GM12801 (cell line): ENCODE results near the gene TNNI2.

Experiments used
- TF ChIP-seq, protein P1 (sequence below): IDR thresholded peaks from one replicate; pipeline ENCODE4 v1.5.1; 2011; ENCODE audit warnings: control low read depth; ENCODE audit not compliant: insufficient read length; ENCODE audit errors: extremely low read depth

The TNNI2 gene

DNA sequence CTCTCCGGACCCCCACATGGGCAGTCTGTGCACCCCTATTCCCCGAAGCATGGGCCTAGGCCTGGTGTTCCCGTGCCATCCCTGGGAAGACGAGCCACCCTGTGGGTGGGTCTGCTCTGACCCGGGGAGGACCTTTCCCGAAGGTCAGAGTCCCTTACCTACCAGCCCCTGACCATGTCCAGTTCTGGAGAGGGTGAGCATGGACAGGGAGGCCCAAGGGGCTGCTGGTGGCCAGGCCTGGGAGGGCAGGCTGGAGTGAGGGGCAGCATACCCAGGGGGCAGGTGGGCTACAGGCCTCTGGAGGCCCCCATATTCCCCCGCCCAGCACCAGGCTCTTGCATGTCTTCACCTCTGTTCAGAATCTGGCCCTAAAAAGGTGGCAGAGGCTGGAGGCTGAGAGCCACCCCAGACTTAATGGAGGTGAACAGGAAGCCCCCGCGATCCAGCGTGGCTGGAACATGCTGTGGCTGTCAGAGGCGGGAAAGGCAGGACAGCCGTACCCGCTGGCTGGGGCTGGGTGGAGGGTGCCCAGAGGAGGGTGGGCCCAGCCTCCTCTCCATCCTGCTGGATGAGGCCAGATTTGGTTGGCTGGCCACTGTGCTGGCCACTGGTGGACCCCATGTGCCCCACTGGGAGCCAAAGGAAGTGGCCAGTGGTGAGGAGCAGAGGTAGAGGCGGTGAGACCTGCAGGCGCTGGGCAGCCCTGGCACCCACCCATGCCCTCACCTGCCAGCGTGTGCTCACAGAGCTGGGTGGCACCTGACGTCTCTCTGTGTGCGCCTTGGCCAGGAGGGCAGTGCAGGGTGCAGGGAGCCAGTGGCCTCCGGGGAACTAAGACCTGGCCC is 15.2 kb upstream of the TNNI2 start:
- TF ChIP-seq, protein P1, sequence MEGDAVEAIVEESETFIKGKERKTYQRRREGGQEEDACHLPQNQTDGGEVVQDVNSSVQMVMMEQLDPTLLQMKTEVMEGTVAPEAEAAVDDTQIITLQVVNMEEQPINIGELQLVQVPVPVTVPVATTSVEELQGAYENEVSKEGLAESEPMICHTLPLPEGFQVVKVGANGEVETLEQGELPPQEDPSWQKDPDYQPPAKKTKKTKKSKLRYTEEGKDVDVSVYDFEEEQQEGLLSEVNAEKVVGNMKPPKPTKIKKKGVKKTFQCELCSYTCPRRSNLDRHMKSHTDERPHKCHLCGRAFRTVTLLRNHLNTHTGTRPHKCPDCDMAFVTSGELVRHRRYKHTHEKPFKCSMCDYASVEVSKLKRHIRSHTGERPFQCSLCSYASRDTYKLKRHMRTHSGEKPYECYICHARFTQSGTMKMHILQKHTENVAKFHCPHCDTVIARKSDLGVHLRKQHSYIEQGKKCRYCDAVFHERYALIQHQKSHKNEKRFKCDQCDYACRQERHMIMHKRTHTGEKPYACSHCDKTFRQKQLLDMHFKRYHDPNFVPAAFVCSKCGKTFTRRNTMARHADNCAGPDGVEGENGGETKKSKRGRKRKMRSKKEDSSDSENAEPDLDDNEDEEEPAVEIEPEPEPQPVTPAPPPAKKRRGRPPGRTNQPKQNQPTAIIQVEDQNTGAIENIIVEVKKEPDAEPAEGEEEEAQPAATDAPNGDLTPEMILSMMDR, result no peak

GRCh38 chr11:1824221-1825038 is 14.4 kb upstream of the TNNI2 start:
- TF ChIP-seq, protein P1, result no peak

DNA sequence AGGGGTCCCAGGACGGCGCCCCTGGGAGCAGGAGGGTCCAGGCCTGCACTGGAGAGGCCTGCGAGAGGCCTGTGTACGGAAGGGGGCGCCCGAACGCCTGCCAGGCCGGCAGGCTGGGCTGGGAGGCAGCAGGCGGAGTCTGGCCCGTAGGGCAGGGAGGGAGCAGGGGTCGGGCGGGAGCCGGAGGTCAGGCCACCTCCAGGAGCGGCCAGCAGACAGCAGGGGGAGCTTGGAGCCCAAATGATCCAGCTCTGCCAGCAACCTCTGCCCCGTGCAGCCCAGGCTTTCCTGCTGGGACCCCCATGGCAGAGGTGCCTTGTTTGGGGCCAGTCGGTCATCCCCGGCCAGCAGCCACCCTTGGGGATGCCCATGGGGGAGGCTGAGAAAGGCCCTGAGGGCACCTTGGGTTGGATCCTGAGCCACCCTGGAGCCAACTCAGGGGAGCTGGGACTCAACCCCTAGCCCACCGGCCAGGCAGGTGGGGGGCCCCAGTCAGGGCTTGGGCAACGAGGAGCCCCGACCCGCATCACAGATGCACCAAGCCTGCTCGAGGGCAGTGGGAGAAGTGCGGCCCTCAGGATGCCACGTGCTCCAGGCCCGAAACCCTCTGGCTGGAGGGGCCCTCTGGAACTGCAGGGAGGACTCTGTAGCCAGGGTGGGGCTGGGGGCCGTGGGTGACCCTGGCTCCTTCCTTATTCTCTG is 13.6 kb upstream of the TNNI2 start:
- TF ChIP-seq, protein P1, result no peak

- TF ChIP-seq, protein P1, result no peak
These were observed 12.9 kb upstream of the TNNI2 start for GRCh38 chr11:1825785-1826451.

DNA sequence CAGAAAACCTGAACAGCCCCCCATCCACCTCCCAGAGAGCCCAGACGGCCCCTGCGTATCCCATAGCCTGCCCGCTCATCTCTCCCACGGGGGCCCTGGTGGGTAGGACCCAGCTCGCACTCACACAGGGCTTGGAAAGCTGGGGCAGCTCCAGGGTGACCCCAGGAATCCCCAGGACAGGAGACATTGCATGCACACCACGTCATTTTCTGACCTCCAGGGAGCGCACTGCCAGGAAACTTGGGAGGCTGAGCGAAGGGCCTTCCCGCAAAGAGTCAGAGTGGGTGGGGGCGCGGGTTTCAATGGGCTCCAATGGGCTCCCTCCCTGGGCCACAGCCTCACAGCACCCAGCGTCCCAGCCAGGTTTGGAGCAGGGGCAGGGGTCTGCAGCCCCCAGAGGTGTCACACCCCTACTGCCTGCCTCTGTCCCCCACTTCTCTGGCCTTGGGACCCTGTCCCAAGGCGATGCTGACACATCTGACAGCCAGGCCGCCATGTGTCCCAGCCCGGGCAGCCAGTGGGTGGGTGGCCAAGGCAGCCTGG is 12.2 kb upstream of the TNNI2 start:
- TF ChIP-seq, protein P1, result no peak

DNA sequence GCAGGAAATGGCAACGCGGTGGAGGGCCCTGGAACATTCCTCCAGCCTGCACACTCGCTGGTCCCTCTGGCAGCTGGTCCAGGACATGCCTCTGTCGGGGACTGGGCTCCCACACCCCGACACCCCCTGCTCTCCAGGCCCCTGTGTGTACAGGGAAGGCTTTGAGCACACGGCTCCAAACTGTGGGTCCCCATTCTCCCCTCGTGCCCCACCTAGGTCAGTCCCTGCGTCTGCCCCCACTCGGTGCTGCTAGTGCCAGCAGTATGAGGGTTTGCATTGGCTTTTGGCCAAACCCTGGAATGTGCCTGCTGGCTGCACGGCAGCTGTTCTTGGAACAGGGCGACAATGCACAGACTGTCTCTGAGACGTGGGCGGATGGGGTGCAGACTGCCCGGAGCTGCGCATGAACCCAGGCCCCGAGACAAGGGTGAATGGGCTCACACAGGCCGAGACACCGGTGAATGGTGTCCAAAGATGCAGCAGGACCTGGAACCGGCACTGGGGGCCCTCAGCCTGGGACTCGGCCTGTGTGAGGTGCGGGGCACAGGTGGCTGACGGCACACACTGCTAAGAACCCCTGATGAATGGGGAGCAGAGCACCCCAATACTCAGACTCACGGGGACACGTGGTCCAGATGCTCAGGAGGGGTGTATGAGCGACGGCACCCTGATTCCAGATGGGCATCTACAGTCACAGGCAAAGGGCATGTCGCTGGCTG is 11.5 kb upstream of the TNNI2 start:
- TF ChIP-seq, protein P1, result no peak
